NCI-H2196 (cell line): ENCODE data around the gene SLC4A5.

ENCODE experiments used
- DNase-seq: peaks from one replicate; lab custom pipeline; 2025; ENCODE audit not compliant: unreplicated experiment; lab: John Stamatoyannopoulos, UW

Gene SLC4A5

GRCh38 chr2:74174909-74175308 lies 168.3 kb downstream of the SLC4A5 start:
- DNase-seq: no peak

- DNase-seq: no peak
Measured at GRCh38 chr2:74168739-74169138, 174.5 kb downstream of the SLC4A5 start.
